Activated CD4-positive, alpha-beta T cell treated with anti-CD3 and anti-CD28 coated beads for 36 hours (primary cell): ENCODE data around the gene WASHC3. TPM values are rescaled to one million over a fixed set of nuclear protein-coding genes. Genes with fewer than 3 reads are reported as not detected.
A peak's percentile ranks its signal among the peaks of the same experiment; 100 is the strongest.

Experiments
- ATAC-seq: fragments of 200-7000 bp; cut with Tn5 transposase; one replicate; pipeline ENCODE4 v1.10.0; 2021; ENCODE audit warnings: mild to moderate bottlenecking, moderate library complexity
- CTCF ChIA-PET: fragments of 350-600 bp; sonication (Branson Sonifier 250); formaldehyde crosslinking; loops from one replicate; lab custom pipeline; 2021; ENCODE audit warnings: antibody characterized with exemption; lab: Charles Lee
- POLR2A ChIA-PET: fragments of 350-600 bp; sonication (Branson Sonifier 250); formaldehyde crosslinking; loops from one replicate; lab custom pipeline; 2021; ENCODE audit warnings: antibody characterized with exemption, inconsistent platforms; lab: Charles Lee
- DNase-seq: peaks from one replicate; pipeline ENCODE4 v3.0.0-alpha.2; 2020
- H3K27ac Mint-ChIP-seq: one replicate; pipeline ENCODE4 v1.8.0; 2021; ENCODE audit warnings: mixed read lengths
- H3K27me3 Mint-ChIP-seq: one replicate; pipeline ENCODE4 v1.8.0; 2021; ENCODE audit warnings: mixed read lengths
- H3K36me3 Mint-ChIP-seq: one replicate; pipeline ENCODE4 v1.8.0; 2021; ENCODE audit warnings: low read depth, mixed read lengths
- H3K4me1 Mint-ChIP-seq: one replicate; pipeline ENCODE4 v1.8.0; 2021; ENCODE audit warnings: mixed read lengths
- H3K4me3 Mint-ChIP-seq: one replicate; pipeline ENCODE4 v1.8.0; 2021; ENCODE audit warnings: mild to moderate bottlenecking, moderate library complexity, mixed read lengths
- H3K9me3 Mint-ChIP-seq: one replicate; pipeline ENCODE4 v1.8.0; 2021; ENCODE audit warnings: low read depth, mixed read lengths
- intact Hi-C, 2 experiments: fragments of 100-400 bp; cut with DNase I in 1 of 2; cut with micrococcal nuclease in 1 of 2; formaldehyde crosslinking; loops; one replicate each; pipeline versions ENCODE4 v1.14.2 to v1.15.1; 2022 to 2024; cut with DNase I, micrococcal nuclease
- total RNA-seq, 2 experiments: library from RNA; stranded (reverse); gene quantifications; one replicate each; pipeline ENCODE4 v1.2.3, GENCODE V29; 2021

WASHC3 gene
- total RNA-seq, 2 experiments from 2014 or later: 36.1 to 64.4 TPM

DNA sequence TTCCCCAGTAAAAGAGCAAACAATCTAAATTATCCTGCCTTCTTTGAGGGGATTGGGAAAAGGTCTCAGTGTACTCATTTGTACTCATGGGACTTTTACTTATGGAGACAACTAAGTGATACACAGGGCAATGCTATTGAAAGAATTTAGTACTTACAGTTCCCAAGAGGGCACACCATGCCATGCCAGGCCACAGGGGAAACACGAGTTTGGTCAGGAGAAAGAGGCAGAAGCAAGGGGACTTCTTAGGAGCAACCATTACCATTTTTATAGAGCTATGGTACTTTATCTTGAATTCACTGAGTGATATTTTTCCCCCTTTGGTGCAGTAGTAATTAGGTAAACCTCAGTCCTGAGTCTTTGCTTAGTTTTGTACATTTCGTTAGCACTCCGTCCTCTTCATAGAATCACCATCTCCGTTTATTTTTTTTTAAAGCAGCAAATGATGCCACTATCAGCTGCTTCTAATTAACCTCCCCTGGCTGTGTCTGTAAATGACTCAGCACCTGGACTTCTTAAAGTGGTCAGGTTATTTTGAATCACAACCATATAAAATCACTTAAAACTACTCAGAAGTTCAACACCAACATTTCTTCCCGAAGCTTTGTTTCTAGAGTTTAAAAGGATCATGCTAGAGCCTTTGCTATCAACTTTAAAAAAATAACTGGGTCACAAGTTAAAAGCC, 5.9 kb upstream of the WASHC3 start:
- intact Hi-C loops: no loop called here
- CTCF ChIA-PET: interaction anchor here (0.6 kb wide), 1 partner anchor 233 kb away, joined by 3 read pairs; no protein-coding TSS in a partner anchor
- POLR2A ChIA-PET: no interaction called here
- H3K27ac Mint-ChIP-seq: no peak overlapping the region
- no peak for DNase-seq
- no peaks in the 10 kb centered on the region for H3K36me3 Mint-ChIP-seq
- H3K4me1 Mint-ChIP-seq: no peaks in the 10 kb centered on the region
- no peaks in the 10 kb centered on the region for H3K27me3 Mint-ChIP-seq
- no peaks in the 10 kb centered on the region for H3K9me3 Mint-ChIP-seq
- no peak for ATAC-seq
- H3K4me3 Mint-ChIP-seq: no peak overlapping the region

DNA sequence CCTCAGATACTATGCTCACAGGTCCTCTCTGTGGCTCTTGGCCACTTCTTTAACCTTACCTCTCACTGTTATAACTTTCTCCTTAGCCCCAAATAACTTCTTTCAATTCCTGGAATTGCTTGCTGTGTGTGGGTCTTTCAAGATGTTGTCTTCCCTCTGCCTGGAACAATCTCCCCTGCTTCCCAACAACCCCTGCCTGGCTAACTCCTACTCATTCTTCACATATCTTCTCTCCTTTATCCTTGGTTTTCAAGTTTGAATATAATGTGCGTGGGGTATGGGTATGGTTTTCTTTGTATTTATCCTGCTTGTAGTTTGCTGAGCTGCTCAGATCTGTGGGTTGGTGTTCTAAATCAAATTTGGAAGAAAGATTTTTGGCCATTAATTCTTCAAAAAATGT, 2.7 kb upstream of the WASHC3 start:
- Mint-ChIP-seq H3K27ac (no peak overlapping the region), H3K4me3 (no peak overlapping the region), H3K27me3 (no peaks in the 10 kb centered on the region), H3K4me1 (peaks cover 18% of the 10 kb centered on the region), H3K9me3 (no peaks in the 10 kb centered on the region), H3K36me3 (peaks cover 6% of the 10 kb centered on the region)
- no peak for DNase-seq
- intact Hi-C loops: loop anchor here in 1 of 2 experiments (5.0 kb wide), 4 partner anchors 232 to 1903 kb away; partner anchors contain the start of genes ARL1, GNPTAB, TDG and UTP20
- ATAC-seq: no peak
- ChIA-PET CTCF (no interaction called here), POLR2A (no interaction called here)

DNA sequence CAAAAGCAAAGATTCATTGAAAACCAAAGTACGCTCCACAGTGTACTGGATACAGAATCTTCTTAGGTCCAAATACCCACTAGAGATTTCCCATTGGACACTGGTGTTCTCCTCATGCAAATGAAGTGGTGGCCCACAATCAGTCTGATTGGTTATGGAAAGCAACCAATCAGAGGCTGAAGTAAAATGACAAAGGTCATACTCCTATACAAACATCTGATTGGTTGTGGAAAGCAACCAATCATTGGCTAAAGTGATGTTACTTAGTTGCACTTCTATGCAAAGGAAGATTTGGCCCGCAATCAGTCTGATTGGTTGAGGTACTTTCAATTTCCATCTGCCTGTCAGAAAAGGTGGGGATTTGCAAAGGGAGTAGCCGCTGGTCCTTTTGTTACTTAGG, 1.3 kb upstream of the WASHC3 start:
- intact Hi-C loops: loop anchor here in 1 of 2 experiments (2.0 to 5.0 kb wide), 5 partner anchors 231 to 1904 kb away; partner anchors contain the start of genes ARL1, GNPTAB, NT5DC3 and TDG
- ChIA-PET CTCF (no interaction called here), POLR2A (no interaction called here)
- Mint-ChIP-seq H3K27me3 (no peaks in the 10 kb centered on the region), H3K27ac (no peak overlapping the region), H3K36me3 (peaks cover 9% of the 10 kb centered on the region), H3K4me1 (peaks cover 28% of the 10 kb centered on the region), H3K9me3 (no peaks in the 10 kb centered on the region), H3K4me3 (no peak overlapping the region)
- ATAC-seq (no peak), DNase-seq (peak; percentile 11)

DNA sequence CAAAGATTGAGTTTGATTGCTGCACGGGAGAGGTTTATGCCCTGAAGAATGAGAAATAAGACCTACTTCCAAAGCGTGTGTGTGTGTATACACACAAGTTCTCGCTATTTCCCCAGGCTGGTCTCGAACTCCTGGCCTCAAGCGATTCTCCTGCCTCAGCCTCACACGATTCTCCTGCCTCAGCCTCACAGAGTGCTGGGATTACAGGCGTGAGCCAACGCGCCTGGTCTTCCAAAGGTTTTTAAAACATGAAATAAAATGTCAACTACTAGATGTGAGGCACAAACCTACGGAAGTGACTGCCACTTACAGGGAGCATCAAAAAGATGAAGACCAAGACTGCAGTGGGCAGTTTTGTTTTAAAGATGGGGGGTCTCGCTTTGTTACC, 622 bp upstream of the WASHC3 start:
- intact Hi-C loops: loop anchor here (1.0 to 5.0 kb wide), 6 partner anchors 58 to 1905 kb away; partner anchors contain the start of genes NUP37 (in 2 of the 2), PARPBP (in 2 of the 2), ARL1 (in 1 of the 2) and GNPTAB (in 1 of the 2)
- Mint-ChIP-seq H3K4me3 (peak overlapping the region; percentile 94), H3K9me3 (no peaks in the 10 kb centered on the region), H3K36me3 (peaks cover 16% of the 10 kb centered on the region), H3K27me3 (no peaks in the 10 kb centered on the region), H3K27ac (peak overlapping the region; percentile 99), H3K4me1 (peaks cover 29% of the 10 kb centered on the region)
- CTCF ChIA-PET: no interaction called here
- DNase-seq (no peak), ATAC-seq (no peak)
- POLR2A ChIA-PET: interaction anchor here (1.3 kb wide), 1 partner anchor 57 kb away, joined by 4 read pairs; the partner anchor contains the start of genes NUP37 and PARPBP

DNA sequence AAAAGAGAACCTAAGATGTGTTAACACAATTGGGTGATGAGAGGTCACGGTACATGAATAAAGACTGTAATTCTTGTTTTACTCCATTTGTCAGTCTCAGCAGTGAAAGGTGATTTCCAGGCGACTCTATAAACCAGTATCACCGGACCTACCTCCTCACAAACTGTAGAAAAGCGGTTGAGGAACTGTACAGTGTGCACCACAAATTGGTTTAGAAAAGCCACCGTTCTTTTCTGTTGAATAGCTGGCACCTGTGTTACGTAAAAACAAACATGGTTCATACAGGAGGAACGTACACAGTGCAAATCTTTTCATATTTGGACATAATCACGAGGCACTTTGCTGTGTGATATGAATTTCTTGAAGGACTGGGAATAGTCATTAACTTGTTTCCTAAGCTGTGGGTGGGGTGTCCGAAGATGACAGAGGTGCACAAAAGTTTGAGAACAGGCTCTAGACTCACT, 663 bp downstream of the WASHC3 start:
- Mint-ChIP-seq H3K4me3 (peak overlapping the region; percentile 94), H3K36me3 (peaks cover 28% of the 10 kb centered on the region), H3K27me3 (no peaks in the 10 kb centered on the region), H3K9me3 (no peaks in the 10 kb centered on the region), H3K27ac (peak overlapping the region; percentile 99), H3K4me1 (peaks cover 33% of the 10 kb centered on the region)
- CTCF ChIA-PET: interaction anchor here (1.4 kb wide), 1 partner anchor 18 kb away, joined by 3 read pairs; no protein-coding TSS in a partner anchor
- POLR2A ChIA-PET: interaction anchor here (1.3 kb wide), 1 partner anchor 59 kb away, joined by 4 read pairs; the partner anchor contains the start of genes NUP37 and PARPBP
- intact Hi-C loops: loop anchor here in 1 of 2 experiments (1.0 to 5.0 kb wide), 6 partner anchors 120 to 1906 kb away; partner anchors contain the start of genes ARL1, DRAM1, GNPTAB and TDG
- DNase-seq (peak; percentile 37), ATAC-seq (peak; percentile 19)

DNA sequence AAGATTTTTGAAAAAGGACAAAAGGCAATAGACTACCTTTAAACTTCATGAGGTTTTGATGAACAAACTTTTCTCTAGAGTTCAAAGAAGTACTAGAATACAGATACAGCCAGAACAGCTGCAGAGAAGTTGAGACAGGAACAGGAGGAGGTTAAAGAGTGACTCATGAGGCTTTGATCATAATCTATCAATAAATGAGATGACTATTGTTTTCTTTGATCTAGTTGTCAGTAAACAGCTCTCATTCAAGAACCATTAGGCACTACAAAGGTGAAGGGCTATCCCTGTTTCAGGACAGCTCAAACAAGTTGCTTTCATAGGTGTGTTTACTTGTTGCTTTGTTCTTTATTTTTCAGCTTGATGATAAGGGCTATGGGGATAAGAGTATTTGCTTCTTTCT, 2.4 kb downstream of the WASHC3 start:
- H3K4me3 Mint-ChIP-seq: no peak overlapping the region
- H3K4me1 Mint-ChIP-seq: peaks cover 37% of the 10 kb centered on the region
- no peaks in the 10 kb centered on the region for H3K27me3 Mint-ChIP-seq
- peak overlapping the region; percentile 6 for H3K27ac Mint-ChIP-seq
- ATAC-seq: peak; percentile 34
- DNase-seq: no peak
- POLR2A ChIA-PET: interaction anchor here (0.5 kb wide), 1 partner anchor 412 kb away, joined by 3 read pairs; no protein-coding TSS in a partner anchor
- CTCF ChIA-PET: interaction anchor here (0.7 kb wide), 1 partner anchor 20 kb away, joined by 3 read pairs; no protein-coding TSS in a partner anchor
- peaks cover 39% of the 10 kb centered on the region for H3K36me3 Mint-ChIP-seq
- H3K9me3 Mint-ChIP-seq: no peaks in the 10 kb centered on the region
- intact Hi-C loops: no loop called here

DNA sequence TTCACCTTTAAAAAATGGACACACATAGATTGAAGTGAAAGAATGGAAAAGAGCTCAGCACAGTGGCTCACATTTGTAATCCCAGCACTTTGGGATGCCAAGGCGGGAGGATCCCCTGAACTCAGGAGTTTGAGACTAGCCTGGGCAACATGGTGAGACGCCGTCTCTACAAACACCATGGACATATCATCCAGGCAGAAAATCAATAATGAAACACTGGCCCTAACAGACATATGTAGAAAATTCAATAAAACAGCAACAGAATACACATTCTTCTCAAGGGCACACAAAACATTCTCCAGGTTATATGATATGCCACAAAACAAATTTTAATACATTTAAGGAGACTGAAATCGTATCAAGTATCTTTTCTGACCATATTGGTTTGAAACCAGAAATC, 7.4 kb downstream of the WASHC3 start:
- no peak overlapping the region for H3K27ac Mint-ChIP-seq
- peaks cover 28% of the 10 kb centered on the region for H3K4me1 Mint-ChIP-seq
- no peak overlapping the region for H3K4me3 Mint-ChIP-seq
- no peaks in the 10 kb centered on the region for H3K9me3 Mint-ChIP-seq
- no peak for ATAC-seq
- no peak for DNase-seq
- ChIA-PET POLR2A (no interaction called here), CTCF (interaction anchor here (1.2 kb wide), 1 partner anchor 24 kb away, joined by 4 read pairs; no protein-coding TSS in a partner anchor)
- intact Hi-C loops: no loop called here
- no peaks in the 10 kb centered on the region for H3K27me3 Mint-ChIP-seq
- H3K36me3 Mint-ChIP-seq: peaks cover 49% of the 10 kb centered on the region

DNA sequence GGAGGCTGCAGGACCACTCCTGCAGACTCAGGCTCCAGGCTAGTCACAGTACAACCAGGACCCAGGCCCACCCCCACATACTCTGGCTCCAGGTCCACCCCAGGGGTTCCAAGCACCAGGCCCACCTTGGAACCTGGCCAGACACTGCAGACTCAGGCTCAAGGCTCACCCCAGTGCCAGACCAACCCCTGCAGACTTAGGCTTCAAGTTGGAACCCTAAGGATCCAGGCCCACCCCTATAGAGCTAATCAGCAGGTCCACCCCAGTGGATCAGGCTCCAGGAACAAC, 8.8 kb downstream of the WASHC3 start:
- H3K9me3 Mint-ChIP-seq: no peaks in the 10 kb centered on the region
- no peak for DNase-seq
- ChIA-PET POLR2A (no interaction called here), CTCF (interaction anchor here (0.8 kb wide), 1 partner anchor 1311 kb away, joined by 3 read pairs; no protein-coding TSS in a partner anchor)
- no peak for ATAC-seq
- no peaks in the 10 kb centered on the region for H3K27me3 Mint-ChIP-seq
- H3K4me3 Mint-ChIP-seq: no peak overlapping the region
- peaks cover 45% of the 10 kb centered on the region for H3K36me3 Mint-ChIP-seq
- peaks cover 20% of the 10 kb centered on the region for H3K4me1 Mint-ChIP-seq
- H3K27ac Mint-ChIP-seq: no peak overlapping the region
- intact Hi-C loops: no loop called here

DNA sequence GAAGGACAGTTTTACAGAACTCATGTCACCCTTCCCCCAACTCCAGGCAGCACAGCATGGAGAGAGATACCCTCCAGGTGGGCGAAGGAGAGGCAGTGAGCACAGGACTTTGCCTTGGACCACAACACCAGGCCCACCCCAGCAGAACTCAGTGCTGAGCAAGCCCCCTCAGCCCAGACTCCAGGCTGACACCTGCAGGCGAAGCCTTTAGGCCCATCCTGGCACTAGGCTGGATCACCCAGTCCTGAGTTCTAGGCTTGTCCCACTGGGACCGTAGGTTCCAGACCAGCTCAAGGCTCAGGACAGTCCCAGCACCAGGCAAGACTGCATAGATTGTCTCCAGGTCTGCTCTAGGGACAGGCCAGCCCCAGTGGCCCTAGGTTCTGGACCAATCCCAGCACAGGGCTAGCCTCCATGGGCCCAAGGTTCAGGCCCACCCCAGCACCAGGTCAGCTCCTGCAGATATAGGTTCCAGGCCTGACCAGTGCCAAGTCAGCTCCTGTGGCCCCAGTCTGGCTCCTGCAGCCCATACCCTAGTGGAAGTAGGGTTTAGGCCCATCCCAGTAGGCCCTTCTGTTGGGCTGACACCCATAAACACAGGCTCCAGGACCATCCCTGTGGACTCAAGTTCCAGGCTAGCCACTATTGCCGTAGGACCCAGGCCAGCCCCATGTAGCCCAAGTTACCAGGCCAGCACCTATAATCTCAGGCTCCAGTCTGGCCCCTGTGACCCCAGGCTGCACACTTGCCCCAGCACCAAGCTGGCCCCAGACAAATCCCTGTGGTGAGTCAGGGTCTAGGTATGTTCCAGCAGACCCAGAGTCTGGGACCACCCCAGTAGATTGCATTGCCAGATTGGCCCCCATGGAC, 9.4 kb downstream of the WASHC3 start:
- ChIA-PET POLR2A (no interaction called here), CTCF (interaction anchor here (0.8 kb wide), 1 partner anchor 1311 kb away, joined by 3 read pairs; no protein-coding TSS in a partner anchor)
- Mint-ChIP-seq H3K27me3 (no peaks in the 10 kb centered on the region), H3K9me3 (no peaks in the 10 kb centered on the region), H3K27ac (no peak overlapping the region), H3K4me1 (peaks cover 19% of the 10 kb centered on the region), H3K4me3 (no peak overlapping the region), H3K36me3 (peaks cover 40% of the 10 kb centered on the region)
- intact Hi-C loops: no loop called here
- DNase-seq (no peak), ATAC-seq (no peak)

DNA sequence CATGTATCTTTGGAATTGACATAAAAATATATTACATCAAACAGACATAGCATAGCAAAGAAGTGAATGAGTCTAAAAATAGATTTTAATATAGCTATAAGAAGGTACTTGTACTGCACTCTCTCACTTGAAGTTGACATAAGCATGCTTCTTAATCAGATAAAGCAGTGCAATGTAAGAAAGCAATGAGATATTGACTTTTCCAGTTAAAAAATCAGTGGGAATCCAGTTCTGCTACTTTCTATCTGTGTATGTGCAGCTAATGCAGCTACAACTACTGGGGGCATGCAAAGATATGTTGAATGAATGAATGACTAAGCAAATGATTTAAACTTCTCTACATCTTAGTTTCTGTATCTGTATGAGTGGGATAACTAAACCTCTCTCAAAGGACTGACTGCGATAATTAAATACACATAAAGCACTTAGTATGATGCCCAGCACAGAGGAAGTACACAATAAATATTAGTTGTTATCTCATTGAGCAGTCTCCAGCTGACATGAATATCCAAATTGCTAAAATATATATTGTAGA, 10.3 kb downstream of the WASHC3 start:
- CTCF ChIA-PET: no interaction called here
- H3K4me1 Mint-ChIP-seq: peaks cover 16% of the 10 kb centered on the region
- H3K27ac Mint-ChIP-seq: no peak overlapping the region
- peaks cover 32% of the 10 kb centered on the region for H3K36me3 Mint-ChIP-seq
- intact Hi-C loops: no loop called here
- no peaks in the 10 kb centered on the region for H3K9me3 Mint-ChIP-seq
- ATAC-seq: peak; percentile 63
- POLR2A ChIA-PET: no interaction called here
- H3K4me3 Mint-ChIP-seq: no peak overlapping the region
- DNase-seq: no peak
- no peaks in the 10 kb centered on the region for H3K27me3 Mint-ChIP-seq
